NCI-H510A (cell line): ENCODE measurements around the gene LARGE1.
"Not testable (repeated sequence)": the region's sequence is repeated elsewhere in the genome, so short reads cannot be mapped to it uniquely, and the experiment has no call there.

Experiments
- DNase-seq: peaks from one replicate; lab custom pipeline; 2025; lab: John Stamatoyannopoulos, UW

The LARGE1 gene

DNA sequence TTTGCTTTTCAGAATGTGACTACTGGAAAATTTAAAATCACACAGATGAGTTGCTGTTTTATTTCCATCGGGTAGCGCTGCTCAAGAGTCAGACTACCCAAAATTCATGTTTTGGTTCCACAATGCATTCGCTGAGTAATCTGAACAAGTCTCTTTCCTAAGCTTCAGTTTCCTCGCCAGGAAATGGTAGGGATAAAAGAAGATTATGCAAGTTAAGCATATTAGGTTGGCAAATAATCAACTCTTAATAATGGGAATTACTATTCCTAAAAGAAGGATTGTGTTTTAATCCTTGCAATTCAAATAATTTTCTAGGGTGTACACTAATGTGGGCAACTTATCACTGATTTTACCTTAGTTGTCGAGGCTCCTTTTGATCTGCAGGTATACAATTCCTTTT, 326.5 kb downstream of the LARGE1 start:
- no peak for DNase-seq

DNA sequence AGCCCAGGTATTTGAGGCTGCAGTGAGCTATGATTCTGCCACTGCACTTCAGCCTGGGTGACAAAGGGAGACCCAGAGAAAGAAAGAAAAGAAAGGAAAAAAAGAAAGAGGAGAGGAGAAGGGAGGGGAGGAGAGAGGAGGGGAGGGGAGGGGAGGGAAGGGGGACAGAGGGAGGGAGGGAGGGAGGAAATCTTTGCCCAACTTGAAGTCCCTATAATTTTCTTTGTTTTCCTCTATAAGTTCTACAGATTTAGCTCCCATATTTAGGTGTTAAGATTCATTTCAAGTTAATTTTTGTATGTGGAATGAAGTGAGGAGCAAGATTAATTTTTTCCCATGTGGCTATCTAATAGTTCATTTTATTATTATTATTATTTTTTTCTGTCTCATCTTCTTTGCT, 328.3 kb downstream of the LARGE1 start:
- DNase-seq, result no peak

DNA sequence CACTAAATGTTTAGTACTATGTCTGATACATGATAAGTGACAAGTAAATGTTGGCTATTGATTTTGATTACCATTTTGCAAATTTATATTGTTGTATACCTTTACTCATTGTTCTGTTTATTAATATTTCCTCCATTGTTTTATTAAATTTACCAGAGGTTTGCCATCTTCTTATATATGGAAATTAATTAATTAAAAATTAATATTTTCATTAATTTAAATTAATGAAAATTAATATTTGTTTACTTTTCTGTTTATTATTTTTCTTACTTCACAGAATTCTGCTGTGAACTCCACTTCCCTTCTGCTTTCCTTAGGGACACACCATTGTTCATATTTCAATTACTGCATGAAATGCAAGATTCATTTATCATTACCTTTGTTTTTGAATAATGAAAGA, 331.0 kb downstream of the LARGE1 start:
- no peak for DNase-seq

DNA sequence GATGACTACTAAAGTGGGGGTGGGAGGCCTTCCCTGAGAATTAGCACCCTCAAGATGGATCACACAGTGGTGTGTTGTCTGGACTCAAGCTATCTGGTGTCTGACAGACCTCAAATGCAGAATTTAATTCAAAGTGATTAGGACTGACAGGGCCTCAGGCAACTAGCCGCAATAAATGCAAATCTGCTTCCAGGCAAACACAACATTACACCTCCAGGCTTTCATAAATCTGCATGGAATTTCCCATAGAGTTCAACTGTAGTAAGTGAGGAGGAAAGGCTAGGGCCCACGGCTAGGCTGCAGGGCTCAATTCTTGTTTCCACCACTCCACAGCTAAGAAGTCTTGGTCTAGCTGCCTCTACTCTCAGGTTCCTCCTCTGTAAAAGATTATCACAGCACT, 331.4 kb downstream of the LARGE1 start:
- no peak for DNase-seq

DNA sequence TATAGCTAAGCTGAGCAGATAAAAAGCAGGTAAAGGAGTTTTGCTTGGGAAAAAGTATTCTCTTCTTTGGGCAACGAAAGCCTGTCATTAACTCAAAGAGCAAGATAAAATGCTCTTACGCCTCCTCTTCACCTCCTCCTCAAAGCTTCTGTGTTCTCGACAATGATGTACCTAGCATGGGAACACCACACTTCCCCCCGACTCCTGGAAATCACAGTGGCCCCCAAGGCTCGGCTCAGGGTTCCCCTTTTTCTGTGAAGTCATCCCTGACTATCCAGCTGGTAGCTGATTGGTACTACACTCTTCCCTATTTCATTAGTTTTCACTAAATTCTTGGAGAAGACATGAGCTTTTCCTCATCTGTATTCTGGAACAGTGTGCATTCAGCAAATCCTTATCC, 336.1 kb downstream of the LARGE1 start:
- DNase-seq, result no peak

DNA sequence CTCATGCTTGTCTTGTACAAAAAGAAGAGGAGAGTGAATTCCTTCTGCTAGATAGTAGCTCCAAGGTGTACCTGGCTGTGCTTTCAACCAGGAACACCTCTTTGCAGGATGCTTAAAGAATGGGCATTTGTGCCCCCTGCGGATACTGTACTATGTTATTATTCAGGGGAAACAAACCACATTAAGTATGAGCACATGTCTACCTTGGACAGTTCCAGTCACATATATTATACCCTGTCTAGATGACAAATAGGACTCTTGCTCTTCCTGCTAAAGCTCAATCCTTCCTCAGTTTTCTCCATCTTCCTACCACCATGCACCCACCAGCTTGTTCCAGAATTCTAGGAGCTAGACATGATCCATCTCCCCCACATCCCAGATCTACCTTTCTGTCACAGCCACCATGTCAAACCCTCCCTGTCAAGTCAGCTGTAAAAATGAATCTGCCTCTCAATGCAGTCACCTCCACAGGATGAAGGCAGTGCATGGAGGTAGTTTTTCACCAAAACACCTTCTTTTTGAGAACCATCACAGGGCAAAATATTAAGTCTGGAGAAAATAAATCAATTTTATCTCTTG, 337.4 kb downstream of the LARGE1 start:
- no peak for DNase-seq

DNA sequence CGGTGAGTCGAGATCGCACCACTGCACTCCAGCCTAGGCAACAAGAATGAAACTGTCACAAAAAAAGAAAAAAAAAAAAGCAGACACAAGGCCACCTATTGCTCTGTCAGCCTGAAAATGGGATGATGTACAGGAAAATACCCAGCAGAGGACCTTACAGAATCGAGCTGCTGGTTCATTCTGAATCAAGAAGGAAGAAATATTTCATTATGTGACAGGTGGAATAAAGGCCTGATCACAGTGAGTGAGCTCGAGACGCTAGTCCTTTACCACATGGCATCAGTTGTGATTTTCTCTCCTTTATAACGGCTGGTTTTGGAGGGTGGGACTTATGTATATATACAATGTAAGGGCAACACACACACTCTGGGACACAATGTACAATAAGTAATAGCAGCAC, 340.0 kb downstream of the LARGE1 start:
- no peak for DNase-seq

DNA sequence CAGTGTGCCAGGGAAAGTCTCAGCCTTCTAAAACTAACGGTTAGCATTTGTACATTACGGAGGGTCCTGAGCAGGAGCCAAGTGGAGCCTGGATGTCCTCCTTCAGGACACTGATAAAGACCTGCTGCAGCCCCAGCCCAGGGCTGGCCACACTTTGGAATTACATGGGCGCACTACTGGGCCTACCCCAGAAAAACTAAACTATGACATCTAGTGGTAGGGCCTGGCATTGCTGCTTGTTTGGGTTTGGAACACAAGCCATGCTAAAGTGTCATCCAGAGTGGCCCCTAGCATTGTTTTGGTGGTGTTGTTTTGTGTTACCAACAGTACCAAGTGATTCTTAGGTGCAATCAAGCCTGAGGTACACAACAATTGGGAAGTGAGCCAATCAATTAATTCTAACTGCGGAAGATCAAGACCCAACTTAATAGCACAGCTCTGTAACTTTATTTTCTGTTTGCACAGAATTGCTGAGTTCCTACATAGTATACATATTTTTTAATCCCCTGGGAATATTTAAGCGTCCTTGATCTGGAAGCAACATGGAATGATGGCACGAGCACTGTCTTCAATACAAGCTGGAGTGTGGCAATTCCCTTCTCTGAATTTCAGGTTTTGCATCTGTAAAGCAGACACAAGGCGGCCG, 340.7 kb downstream of the LARGE1 start:
- DNase-seq, result no peak

DNA sequence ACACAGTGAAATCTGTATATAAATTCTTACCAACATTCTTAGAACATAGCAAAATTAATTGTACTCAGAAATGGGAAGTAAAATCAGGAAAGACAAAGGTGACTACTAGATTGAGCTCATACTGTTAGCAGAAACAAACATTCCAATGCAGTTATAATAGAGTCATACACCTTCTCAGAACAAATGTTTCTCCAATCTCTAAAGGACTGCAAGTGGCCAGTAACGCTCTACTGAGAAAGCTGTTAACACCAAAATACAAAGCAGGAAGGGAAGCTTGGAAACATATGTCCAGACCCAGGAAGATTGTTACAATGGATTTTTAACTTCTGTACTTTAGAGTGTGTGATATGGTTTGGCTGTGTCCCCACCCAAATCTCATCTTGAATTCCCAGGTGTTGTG, 341.5 kb downstream of the LARGE1 start:
- no peak for DNase-seq

DNA sequence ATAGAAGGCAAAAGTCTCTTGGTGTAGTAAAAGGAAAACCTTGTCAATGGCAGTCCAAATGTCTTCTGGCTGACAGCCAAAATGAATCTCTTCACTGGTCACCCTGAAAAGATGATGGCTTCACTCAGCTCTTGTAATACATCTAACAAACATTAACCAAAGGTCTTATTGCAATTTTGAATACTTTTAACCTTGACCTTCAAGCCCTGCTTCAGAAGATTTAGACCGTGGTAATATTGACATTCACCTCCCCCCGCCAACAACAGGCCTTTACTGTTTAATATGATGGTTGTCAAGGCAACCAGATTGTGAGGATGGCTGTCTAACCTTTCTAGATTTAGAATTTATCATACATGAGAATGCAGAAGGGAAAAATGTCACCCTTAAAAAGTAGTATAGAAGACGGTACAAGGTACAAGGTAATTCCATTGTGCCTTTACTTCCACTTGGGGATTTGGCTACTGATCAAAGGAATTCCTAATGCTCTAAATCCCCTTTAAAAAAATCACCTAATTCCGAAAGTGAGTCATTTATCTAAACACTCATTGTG, 342.3 kb downstream of the LARGE1 start:
- no peak for DNase-seq

DNA sequence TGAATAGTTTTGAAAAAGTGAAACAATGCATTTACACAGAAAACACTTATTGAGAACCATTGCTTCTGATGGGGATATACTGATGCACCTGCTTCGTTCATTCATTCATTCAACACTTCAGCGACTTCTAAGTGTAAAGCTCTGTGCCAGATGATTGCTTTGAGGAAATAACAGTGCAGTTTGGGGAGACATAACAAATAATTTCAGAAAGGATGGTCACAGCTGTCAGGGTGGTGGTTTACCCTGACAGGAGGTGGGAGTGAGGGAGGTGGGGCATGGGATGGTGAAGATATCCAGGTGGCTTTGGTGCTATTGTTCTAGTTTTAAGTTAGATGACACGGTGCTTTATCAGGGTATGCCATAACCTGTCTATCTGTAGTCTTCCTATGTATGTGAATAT, 344.1 kb downstream of the LARGE1 start:
- no peak for DNase-seq

DNA sequence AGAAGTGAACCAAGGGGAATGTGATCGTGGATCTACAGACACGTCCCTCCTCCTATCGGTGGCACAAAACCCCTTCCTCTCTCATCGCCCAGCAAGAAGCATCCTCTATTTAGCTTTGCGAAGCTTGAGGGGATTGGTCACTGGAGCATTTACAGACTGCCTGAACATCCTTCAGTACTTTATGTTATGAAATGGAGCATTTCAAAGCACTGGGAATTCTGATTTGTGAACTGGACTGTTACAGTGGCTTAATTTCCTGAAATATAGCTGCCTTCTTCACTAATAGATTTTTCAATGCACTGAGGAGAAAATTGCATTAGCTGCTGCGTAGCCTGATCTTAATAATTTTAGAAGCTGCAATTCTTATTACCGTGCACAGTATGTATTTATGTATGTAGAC, 344.5 kb downstream of the LARGE1 start:
- DNase-seq, result no peak

DNA sequence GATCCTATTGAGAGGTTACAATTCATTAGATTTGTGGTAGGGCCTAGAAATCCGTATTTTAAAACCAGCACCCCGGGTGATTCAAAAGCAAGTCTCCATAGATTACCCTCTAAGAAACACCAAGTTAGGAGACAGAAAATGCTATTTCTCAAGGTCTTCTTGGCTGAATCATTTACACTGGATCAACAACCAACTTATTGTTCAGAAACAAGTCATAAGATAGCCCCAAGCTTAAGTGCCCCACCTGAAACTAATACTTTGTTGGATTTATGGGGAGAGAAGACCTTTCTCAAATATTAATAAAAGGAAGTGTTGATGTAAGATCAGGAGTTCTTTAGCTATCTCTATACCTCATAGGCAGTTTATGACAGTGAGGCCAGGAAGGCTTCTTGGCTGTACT, 345.2 kb downstream of the LARGE1 start:
- no peak for DNase-seq

DNA sequence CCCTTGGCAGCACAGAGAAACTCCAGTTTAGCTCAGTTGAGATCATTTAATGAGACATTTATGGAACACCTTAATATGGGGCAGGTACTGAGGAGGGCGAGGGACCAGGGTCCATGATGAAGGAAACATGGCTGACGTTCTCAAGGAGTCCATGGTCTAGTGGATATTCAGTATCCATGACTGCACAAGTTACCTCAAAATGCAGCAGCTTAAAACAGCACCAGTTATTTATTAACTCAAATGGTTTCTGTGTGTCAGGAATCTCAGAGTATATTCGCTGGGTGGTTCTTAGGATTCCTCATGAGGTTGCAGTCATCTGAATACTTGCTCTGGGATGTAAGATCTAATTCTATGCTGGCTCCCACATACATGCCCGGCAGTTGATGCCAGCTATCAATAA, 346.8 kb downstream of the LARGE1 start:
- DNase-seq, result no peak

DNA sequence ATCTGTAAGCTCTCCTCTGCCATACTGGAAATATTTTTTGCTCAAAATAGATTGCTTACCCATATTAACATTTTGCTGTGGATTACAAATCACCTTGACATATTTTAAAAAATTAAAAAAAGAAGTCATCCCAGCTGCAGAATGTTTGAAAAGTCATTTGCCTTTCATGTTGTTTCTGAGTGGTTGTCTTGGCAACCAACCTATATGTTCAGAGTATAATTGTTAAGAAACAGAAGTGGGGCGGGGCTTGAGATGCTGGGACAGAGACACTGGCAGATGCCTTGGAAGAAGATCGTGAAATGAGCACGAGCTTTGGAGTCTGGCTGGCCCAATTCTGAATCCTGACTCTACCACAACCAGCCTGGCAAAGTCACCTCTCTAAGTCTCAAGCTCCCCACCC, 348.2 kb downstream of the LARGE1 start:
- DNase-seq, result no peak

DNA sequence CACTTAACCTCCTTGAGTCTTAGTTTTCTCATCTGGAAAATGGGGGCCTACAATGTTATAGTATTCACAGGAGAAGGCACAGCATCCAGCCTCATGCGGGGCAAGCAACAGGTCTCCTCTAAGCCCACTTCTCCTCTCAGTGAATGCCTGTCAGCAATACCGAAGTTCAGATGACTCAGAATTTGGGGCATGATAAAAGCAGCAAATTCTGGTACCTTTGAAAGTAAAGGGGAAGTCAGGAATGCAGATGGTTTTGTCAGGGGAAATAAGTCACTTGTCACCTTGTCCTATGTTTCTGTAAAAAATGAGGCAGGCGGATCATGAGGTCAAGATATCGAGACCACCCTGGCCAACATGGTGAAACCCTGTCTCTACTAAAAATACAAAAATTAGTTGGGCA, 350.2 kb downstream of the LARGE1 start:
- no peak for DNase-seq

DNA sequence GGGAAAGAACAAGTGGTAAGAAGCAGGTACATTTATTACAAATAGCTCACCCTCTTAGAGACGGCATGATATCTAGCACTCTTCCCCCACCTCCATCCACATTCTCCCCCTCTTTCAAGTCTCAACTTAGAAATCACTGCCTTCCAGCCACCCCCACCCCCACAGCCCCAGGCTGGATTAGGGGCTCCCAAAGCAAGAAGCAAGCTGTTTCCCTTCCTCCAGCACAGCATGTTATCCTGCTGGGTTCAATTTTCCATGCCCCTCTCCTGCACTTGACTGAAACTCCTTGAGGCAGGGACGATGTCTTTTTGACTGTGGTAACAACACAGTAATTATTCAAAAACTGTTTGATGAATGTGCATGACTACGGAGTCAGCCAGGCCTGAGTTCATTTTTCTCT, 350.7 kb downstream of the LARGE1 start:
- no peak for DNase-seq

DNA sequence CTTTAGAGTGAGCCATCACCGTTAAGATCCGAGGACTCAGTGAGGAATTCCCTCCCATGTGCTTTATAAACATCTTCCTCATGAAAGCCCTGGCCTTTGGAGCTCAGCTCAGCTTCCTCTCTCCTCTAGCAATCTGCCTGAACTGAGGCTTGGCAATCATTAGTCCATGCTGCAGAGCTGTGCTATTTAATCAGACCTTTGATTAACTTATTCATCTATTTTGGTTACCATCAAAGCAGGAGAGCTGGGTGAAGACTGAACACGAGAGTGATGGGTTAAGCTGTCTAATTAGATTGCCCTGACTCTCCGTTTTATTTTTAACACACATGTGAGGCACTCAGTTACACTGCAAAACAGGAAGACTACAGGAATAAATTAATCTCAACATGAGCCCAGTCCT, 351.3 kb downstream of the LARGE1 start:
- DNase-seq, result no peak

DNA sequence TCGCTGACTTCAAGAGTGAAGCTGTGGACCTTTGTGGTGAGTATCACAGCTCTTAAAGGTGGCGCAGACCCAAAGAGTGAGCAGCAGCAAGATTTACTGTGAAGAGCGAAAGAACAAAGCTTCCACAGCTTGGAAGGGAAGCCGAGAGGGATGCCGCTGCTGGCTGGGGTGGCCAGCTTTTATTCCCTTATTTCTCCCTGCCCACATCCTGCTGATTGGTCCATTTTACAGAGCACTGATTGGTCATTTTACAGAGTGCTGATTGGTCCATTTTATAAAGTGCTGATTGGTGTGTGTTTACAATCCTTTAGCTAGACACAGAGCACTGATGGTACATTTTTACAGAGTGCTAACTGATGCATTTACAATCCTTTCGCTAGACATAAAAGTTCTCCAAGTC, 353.8 kb downstream of the LARGE1 start:
- not testable (repeated sequence) for DNase-seq

DNA sequence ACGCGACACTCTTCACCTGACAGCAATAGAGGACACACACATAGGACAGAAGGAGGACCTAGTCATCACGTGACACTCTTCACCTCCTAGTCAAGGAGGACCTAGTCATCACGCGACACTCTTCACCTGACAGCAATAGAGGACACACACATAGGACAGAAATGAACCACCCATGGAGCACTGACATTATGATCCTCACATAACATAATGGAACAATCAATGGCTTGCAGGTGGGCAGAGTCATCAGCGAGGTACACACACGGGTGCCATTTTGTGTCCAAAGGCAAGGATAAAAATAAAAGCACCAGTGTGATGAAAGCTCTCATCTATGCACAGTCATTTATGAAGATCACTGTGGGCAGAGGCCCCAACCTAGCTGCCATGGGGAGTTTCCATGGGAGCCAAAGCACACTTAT, 354.7 kb downstream of the LARGE1 start:
- DNase-seq, result peak; percentile 94

DNA sequence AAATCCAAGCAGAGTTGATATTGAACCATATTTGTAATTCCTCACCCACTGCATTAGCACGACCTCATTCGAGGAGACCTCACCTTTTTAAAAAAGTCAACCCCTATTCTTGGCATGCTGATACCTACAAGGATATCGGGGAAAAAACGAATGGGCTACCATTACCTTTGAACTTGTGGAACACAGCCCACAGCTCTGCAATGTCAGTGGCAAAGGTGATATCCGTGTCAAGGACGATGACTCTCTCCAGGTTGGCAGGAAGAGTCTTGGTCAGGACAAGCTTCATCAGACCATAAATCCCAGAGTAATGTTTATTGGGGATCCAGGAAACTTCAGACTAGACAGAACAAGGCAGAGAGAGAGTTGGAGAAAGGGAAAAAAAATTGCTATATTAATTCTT, 355.6 kb downstream of the LARGE1 start:
- DNase-seq, result no peak

DNA sequence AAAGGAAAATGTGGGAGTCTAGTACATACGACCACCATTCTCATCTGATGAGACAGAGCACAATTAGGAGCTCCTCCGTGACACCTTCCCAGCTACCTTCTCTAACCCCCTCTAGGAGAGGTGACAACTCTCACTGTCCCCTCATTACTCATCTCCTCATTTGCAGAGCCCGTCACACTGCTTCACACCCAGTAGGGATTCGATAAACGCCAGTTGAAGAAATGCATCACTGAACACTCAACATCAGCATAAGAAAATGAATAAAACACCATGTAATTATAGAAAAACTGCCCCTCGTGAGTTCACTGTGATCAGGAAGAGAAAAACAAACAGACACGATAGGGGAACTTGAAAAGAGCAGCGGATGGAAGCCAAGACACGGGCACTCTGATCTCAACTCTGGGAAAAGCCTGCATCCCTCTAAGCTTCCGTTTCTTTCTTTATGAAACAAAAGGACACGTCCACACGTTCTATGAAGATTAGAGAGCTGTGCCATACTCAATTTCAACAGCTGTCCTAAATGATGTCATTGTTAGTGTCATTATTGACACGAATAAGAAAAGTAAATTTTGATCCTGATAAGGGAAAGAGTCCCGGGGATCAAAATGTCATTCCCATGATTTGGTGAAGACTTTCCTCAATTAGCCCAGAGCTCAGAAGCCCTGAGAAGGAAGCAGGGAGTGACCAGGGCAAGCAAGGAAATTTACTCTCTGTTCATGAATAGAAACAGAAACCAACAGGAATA, 356.9 kb downstream of the LARGE1 start:
- no peak for DNase-seq

DNA sequence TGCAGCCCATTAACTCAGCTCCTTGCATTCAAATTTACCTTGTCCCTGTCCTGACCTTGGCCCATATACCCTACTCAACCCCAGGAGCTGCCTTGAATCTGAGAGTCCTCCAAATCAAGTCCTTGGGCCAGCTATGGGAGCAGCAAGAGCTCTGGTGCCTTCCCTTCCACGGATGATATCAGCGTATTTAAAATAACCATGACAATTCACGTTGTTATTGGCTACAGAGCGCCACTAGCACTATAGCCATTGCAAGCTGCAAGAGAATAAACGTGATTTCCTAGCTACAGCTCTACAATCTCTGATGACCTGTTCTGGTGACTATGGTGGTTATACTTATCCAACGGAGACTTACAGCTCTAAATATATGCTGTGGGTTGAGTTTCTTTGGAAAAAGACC, 357.8 kb downstream of the LARGE1 start:
- DNase-seq, result no peak
